ENCODE data around the gene ZFYVE27. TPM values are rescaled to one million over a fixed set of nuclear protein-coding genes. Genes with fewer than 3 reads are reported as not detected.

Gene ZFYVE27
- total RNA-seq, 2 experiments from 2014 or later = 20.2 to 22.6 TPM

DNA sequence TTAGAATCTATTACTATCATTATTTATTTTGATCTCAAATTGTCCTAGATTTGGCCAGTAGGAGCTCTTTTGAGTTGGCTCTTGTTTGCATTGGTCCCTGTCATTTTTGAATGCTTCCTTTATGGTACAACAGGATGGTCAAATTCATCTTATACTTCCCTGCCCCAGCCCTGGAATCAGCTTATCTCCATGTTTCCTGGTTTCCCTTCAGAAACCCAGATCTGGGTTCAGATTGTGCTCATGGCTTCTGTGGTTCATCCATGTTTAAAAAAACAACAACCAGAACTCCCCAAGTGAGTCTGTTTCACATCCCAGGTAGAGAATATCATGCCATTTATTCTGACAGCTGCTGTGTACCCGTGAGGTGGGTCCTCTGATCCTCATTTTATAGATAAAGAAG lies 10.6 kb downstream of the ZFYVE27 start:
- intact Hi-C loops (cut with DNase I, micrococcal nuclease) = no loop called here
- H3K4me3 Mint-ChIP-seq = no peak overlapping the region
- ChIA-PET POLR2A (no interaction called here), CTCF (interaction anchor here (0.8 to 2.0 kb wide), 6 partner anchors 10 to 50 kb away, joined by 3 to 7 read pairs (median 4); no protein-coding TSS in a partner anchor)
- DNase-seq (no peak), ATAC-seq (no peak)
- no peak overlapping the region for H3K27ac Mint-ChIP-seq
- H3K4me1 Mint-ChIP-seq = peaks cover 3% of the 10 kb centered on the region
- H3K9me3 Mint-ChIP-seq (ENCODE audit: low read depth) = no peaks in the 10 kb centered on the region
- no peaks in the 10 kb centered on the region for H3K27me3 Mint-ChIP-seq
- peaks cover 58% of the 10 kb centered on the region for H3K36me3 Mint-ChIP-seq (ENCODE audit: low read depth)

DNA sequence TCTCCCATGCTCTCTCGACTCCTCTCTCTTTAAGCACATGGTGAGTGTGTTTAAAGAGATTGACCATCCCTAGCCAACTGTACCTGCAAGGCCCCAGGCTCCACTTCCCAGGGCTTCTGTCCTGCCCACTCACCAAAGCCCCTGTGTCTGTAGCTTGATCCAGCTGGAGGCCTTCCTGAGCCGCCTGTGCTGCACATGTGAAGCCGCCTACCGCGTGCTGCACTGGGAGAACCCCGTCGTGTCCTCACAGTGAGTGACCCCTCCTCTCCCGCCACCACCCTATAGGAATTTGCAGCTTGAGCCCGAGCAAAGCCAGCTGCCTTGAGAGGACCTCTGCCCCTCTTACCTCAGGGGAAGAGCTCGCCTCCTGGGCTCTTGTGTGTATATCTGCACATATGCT lies 11.2 kb downstream of the ZFYVE27 start:
- ChIA-PET CTCF (interaction anchor here (0.5 to 2.0 kb wide), 7 partner anchors 9 to 72 kb away, joined by 3 to 7 read pairs (median 4); no protein-coding TSS in a partner anchor), POLR2A (interaction anchor here (0.7 kb wide), 1 partner anchor 31 kb away, joined by 3 read pairs; no protein-coding TSS in a partner anchor)
- Mint-ChIP-seq H3K4me1 (peaks cover 3% of the 10 kb centered on the region), H3K27me3 (no peaks in the 10 kb centered on the region), H3K36me3 (ENCODE audit: low read depth) (peaks cover 59% of the 10 kb centered on the region), H3K9me3 (ENCODE audit: low read depth) (no peaks in the 10 kb centered on the region), H3K27ac (no peak overlapping the region), H3K4me3 (no peak overlapping the region)
- intact Hi-C loops (cut with DNase I, micrococcal nuclease) = no loop called here
- DNase-seq (no peak), ATAC-seq (no peak)

DNA sequence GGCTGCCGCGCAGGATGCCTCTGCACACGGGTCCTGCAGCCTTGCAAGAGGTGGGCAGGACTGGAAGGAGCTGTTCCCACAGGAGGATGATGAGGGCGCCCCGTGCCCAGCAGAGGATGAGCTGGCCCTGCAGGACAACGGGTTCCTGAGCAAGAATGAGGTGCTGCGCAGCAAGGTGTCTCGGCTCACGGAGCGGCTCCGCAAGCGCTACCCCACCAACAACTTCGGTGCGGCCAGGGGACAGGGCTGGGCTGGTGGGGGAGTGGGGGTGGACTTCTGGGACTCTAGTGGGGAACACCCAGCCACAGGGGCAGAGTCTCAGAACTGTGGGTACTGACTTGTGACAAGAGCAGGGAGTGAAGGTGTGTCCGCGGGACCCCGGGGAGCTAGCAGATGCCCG lies 16.0 kb downstream of the ZFYVE27 start:
- H3K27ac Mint-ChIP-seq = no peak overlapping the region
- peaks cover 59% of the 10 kb centered on the region for H3K36me3 Mint-ChIP-seq (ENCODE audit: low read depth)
- ChIA-PET POLR2A (no interaction called here), CTCF (interaction anchor here (1.1 kb wide), 2 partner anchors 11 to 39 kb away, joined by 3 read pairs; no protein-coding TSS in a partner anchor)
- ATAC-seq (no peak), DNase-seq (no peak)
- intact Hi-C loops (cut with DNase I, micrococcal nuclease) = no loop called here
- H3K4me3 Mint-ChIP-seq = no peak overlapping the region
- no peaks in the 10 kb centered on the region for H3K9me3 Mint-ChIP-seq (ENCODE audit: low read depth)
- no peaks in the 10 kb centered on the region for H3K27me3 Mint-ChIP-seq
- H3K4me1 Mint-ChIP-seq = no peaks in the 10 kb centered on the region

DNA sequence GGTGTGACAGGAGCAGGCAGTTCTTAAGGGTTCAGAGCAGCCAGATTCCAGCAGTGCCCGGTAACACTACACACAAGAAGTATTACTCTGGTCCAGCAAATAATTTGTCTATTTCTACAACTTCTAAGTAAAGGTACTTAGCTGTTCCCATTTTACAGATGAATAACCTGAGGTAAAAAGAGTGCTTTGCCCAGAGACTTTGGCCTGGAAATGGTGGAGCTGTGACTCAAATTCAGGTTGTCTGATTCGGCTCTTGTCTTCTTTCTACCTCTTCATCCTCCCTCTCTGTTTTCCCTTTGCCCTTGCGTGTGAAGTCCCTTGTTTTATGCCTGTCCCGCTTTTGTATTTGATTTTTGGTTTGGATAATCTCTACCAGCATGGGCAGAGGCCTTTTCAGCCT lies 17.8 kb downstream of the ZFYVE27 start:
- intact Hi-C loops (cut with DNase I, micrococcal nuclease) = no loop called here
- DNase-seq (no peak), ATAC-seq (no peak)
- no peaks in the 10 kb centered on the region for H3K27me3 Mint-ChIP-seq
- no peak overlapping the region for H3K27ac Mint-ChIP-seq
- ChIA-PET POLR2A (no interaction called here), CTCF (interaction anchor here (0.8 kb wide), 1 partner anchor 41 kb away, joined by 4 read pairs; no protein-coding TSS in a partner anchor)
- H3K4me1 Mint-ChIP-seq = no peaks in the 10 kb centered on the region
- no peak overlapping the region for H3K4me3 Mint-ChIP-seq
- peaks cover 55% of the 10 kb centered on the region for H3K36me3 Mint-ChIP-seq (ENCODE audit: low read depth)
- no peaks in the 10 kb centered on the region for H3K9me3 Mint-ChIP-seq (ENCODE audit: low read depth)

DNA sequence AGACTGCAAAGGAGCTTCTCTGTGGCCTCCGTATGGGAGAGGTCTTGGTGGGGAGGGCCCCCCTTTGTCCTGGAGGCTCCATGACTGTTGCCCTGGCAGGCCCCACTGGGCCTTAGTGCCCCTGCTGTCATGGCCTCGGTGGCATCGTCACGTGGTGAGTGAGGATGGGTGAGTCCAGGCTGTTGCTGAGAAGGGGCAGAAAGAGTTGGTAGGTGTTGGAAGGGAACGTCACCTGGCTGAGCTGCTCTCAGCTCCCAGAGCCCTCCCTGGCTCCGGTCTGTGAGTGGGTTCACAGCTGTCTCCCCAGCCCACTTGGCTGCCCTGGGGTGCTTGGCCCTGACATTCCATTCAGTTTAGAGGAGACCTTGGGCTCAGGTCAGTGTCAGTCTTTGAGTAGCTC lies 18.8 kb downstream of the ZFYVE27 start:
- H3K36me3 Mint-ChIP-seq (ENCODE audit: low read depth) = peaks cover 62% of the 10 kb centered on the region
- intact Hi-C loops (cut with DNase I, micrococcal nuclease) = no loop called here
- H3K9me3 Mint-ChIP-seq (ENCODE audit: low read depth) = no peaks in the 10 kb centered on the region
- H3K4me1 Mint-ChIP-seq = no peaks in the 10 kb centered on the region
- DNase-seq (no peak), ATAC-seq (no peak)
- H3K4me3 Mint-ChIP-seq = no peak overlapping the region
- no peak overlapping the region for H3K27ac Mint-ChIP-seq
- H3K27me3 Mint-ChIP-seq = no peaks in the 10 kb centered on the region
- ChIA-PET CTCF (interaction anchor here (0.8 kb wide), 1 partner anchor 40 kb away, joined by 4 read pairs; no protein-coding TSS in a partner anchor), POLR2A (no interaction called here)

DNA sequence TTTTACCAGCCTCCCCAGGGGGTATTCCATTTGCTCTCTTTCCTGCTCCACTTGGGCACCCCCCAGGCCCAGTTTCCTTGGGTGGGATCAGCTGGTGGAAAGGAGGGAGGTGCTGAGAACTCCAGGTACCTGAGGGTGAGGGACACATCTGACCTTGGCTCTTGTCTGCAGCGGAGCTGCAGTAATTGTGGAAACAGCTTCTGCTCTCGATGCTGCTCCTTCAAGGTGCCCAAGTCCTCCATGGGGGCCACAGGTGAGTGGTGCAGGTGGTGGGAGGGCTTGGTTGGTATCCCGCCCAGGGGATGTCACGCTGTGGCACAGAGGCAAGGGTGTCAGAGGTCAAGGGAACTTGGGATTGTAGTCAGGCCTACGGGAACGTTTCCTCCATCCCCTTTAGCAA lies 20.5 kb downstream of the ZFYVE27 start:
- Mint-ChIP-seq H3K4me1 (no peaks in the 10 kb centered on the region), H3K27ac (no peak overlapping the region), H3K4me3 (no peak overlapping the region), H3K36me3 (ENCODE audit: low read depth) (peaks cover 57% of the 10 kb centered on the region), H3K27me3 (no peaks in the 10 kb centered on the region), H3K9me3 (ENCODE audit: low read depth) (no peaks in the 10 kb centered on the region)
- ATAC-seq = no peak
- DNase-seq = no peak
- ChIA-PET CTCF (interaction anchor here (0.7 to 1.2 kb wide), 2 partner anchors 10 to 111 kb away, joined by 4 to 7 read pairs; no protein-coding TSS in a partner anchor), POLR2A (no interaction called here)
- intact Hi-C loops (cut with DNase I, micrococcal nuclease) = no loop called here

DNA sequence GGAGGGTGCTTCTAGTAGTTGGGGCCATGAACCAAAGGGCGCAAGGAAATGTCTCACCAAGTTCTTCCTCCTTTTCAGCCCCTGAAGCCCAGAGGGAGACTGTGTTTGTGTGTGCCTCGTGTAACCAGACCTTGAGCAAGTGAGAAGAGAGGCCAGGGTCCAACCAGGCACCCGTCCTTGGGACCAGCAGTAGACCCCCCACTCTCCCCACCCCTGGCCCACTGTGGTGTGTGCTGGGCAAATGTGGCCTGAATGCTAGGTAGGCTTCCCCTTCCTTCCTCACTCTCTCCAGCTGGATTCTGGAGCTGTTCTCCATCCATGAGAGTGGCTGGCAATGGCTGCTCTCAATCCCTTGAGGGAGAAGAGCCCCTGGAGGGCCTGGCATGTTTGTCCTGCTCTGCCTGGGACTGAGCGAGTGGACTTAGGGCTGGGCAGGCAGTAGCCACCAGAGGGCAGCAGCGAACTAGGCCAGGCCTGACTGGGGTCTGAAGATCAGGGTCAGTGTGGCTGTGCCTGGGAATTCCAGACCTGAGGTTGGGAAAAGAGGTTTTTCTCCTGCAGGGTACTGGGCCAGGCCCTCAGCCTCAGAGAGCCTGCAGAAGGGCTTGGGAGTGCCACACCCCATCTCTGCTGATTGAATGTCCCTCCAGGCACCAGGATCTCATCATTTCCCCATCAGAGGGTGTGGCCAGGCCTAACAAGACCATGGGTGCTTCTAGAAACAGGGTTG lies 22.4 kb downstream of the ZFYVE27 start:
- H3K9me3 Mint-ChIP-seq (ENCODE audit: low read depth) = no peaks in the 10 kb centered on the region
- no peak overlapping the region for H3K27ac Mint-ChIP-seq
- POLR2A ChIA-PET = interaction anchor here (0.7 kb wide), 1 partner anchor 1745 kb away, joined by 3 read pairs; no protein-coding TSS in a partner anchor
- no peaks in the 10 kb centered on the region for H3K27me3 Mint-ChIP-seq
- H3K4me1 Mint-ChIP-seq = no peaks in the 10 kb centered on the region
- H3K4me3 Mint-ChIP-seq = no peak overlapping the region
- peak; percentile 72 for ATAC-seq
- intact Hi-C loops (cut with DNase I, micrococcal nuclease) = loop anchor here in 1 of 2 experiments (1.0 kb wide), 2 partner anchors 110 to 286 kb away; no protein-coding TSS in a partner anchor
- peak; percentile 73 for DNase-seq
- peaks cover 41% of the 10 kb centered on the region for H3K36me3 Mint-ChIP-seq (ENCODE audit: low read depth)
- CTCF ChIA-PET = interaction anchor here (0.6 to 1.5 kb wide), 6 partner anchors 16 to 283 kb away, joined by 3 to 4 read pairs (median 4); no protein-coding TSS in a partner anchor

DNA sequence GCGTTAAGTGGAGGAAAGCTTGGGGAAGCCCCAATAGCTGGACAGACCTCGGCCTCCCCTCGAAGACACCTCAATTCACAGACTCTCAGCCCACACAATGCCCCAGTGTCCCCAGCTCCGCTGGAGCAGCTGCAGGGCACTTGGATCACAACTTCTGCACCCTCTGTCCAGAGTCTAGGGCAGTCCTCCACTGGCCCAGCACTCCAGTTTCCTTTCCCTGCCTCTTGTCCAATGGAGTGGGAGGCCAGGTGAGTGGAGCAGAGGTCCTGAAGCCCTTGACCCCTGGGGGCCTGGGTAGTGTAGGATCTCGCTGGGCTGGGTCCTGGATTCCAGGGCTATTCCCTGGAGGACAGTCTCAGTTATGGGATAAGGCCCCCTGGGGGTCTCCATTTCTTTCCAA lies 23.0 kb downstream of the ZFYVE27 start:
- H3K9me3 Mint-ChIP-seq (ENCODE audit: low read depth) = no peaks in the 10 kb centered on the region
- no peak for ATAC-seq
- no peak overlapping the region for H3K4me3 Mint-ChIP-seq
- H3K36me3 Mint-ChIP-seq (ENCODE audit: low read depth) = peaks cover 35% of the 10 kb centered on the region
- intact Hi-C loops (cut with DNase I, micrococcal nuclease) = loop anchor here in 1 of 2 experiments (1.0 kb wide), 2 partner anchors 109 to 285 kb away; no protein-coding TSS in a partner anchor
- ChIA-PET CTCF (interaction anchor here (1.0 to 1.3 kb wide), 5 partner anchors 9 to 39 kb away, joined by 3 to 4 read pairs (median 4); no protein-coding TSS in a partner anchor), POLR2A (interaction anchor here (0.7 kb wide), 1 partner anchor 1746 kb away, joined by 3 read pairs; no protein-coding TSS in a partner anchor)
- H3K27me3 Mint-ChIP-seq = no peaks in the 10 kb centered on the region
- no peak for DNase-seq
- no peaks in the 10 kb centered on the region for H3K4me1 Mint-ChIP-seq
- H3K27ac Mint-ChIP-seq = no peak overlapping the region

DNA sequence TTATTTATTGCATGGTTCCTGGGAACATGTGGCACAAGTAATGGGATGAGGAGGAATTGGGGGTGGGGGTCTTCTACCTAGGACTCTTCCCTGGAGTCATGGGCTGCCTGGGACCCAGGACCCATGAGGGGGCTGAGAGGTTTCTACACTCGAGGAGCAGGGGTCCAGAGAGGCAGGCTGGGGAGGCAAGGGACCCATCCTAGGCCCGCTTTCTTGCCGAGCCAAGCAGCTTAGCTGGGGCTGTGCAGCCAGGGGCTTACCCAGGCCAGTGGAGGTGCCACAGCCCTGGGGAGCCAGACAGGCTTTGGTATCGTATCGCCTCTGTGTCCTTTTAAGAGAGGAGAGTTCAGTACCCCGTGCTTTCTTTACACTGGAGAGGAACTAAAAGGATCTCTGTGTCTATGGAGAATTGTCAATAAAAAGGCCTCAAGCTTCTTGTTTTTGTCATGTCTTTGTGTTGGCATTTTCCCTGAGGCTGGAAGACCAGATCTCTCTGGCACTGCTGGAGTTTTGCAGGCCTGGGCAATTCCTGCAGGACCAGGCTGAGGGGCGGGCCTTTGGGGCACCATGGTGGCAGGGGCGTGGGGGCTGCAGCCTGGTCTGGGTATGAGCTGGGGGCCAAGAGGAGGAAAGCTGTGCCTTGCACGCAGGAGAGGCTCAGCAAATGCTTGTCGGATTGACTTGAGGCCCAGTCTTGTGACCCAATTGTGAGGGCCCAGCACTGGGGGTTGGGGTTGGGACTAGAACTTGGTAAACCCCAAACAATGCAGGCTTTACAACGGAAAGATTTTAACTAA lies 23.7 kb downstream of the ZFYVE27 start:
- no peak for DNase-seq
- Mint-ChIP-seq H3K36me3 (ENCODE audit: low read depth) (peaks cover 32% of the 10 kb centered on the region), H3K9me3 (ENCODE audit: low read depth) (no peaks in the 10 kb centered on the region), H3K27ac (no peak overlapping the region), H3K27me3 (no peaks in the 10 kb centered on the region), H3K4me3 (no peak overlapping the region), H3K4me1 (no peaks in the 10 kb centered on the region)
- ATAC-seq = no peak
- POLR2A ChIA-PET = interaction anchor here (0.7 kb wide), 1 partner anchor 1746 kb away, joined by 3 read pairs; no protein-coding TSS in a partner anchor
- CTCF ChIA-PET = interaction anchor here (1.0 kb wide), 3 partner anchors 10 to 36 kb away, joined by 3 to 4 read pairs (median 3); no protein-coding TSS in a partner anchor
- intact Hi-C loops (cut with DNase I, micrococcal nuclease) = no loop called here

DNA sequence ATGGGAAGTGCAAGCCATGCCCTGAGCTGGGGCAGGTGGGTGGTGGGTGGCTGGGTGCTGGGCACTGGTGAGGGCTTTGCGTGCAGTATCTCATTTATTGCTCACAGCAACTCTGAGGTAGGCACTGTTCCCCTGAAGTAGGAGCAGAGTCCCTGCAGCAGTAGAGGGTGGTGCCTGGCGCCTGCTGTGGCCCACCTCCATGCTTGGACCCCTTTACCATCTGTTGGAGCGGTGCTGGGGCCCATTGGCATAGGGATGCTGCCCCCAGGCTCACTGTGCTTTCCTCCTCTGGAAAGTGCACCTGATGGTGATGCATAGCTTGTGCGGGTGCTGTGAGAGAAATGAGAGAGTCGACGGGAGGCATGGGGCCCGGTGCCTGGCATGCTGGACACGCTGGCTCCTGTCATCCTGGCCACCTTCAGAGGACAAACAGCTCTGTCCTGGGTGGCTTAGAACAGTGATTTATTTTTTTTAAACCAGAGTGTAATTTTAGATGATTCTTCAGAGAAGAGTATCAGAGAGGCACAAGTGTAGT lies 24.5 kb downstream of the ZFYVE27 start:
- no peaks in the 10 kb centered on the region for H3K9me3 Mint-ChIP-seq (ENCODE audit: low read depth)
- no peaks in the 10 kb centered on the region for H3K4me1 Mint-ChIP-seq
- intact Hi-C loops (cut with DNase I, micrococcal nuclease) = no loop called here
- H3K27ac Mint-ChIP-seq = no peak overlapping the region
- ChIA-PET POLR2A (no interaction called here), CTCF (interaction anchor here (1.1 kb wide), 1 partner anchor 12 kb away, joined by 3 read pairs; no protein-coding TSS in a partner anchor)
- no peaks in the 10 kb centered on the region for H3K27me3 Mint-ChIP-seq
- ATAC-seq = no peak
- no peak for DNase-seq
- peaks cover 31% of the 10 kb centered on the region for H3K36me3 Mint-ChIP-seq (ENCODE audit: low read depth)
- H3K4me3 Mint-ChIP-seq = no peak overlapping the region

DNA sequence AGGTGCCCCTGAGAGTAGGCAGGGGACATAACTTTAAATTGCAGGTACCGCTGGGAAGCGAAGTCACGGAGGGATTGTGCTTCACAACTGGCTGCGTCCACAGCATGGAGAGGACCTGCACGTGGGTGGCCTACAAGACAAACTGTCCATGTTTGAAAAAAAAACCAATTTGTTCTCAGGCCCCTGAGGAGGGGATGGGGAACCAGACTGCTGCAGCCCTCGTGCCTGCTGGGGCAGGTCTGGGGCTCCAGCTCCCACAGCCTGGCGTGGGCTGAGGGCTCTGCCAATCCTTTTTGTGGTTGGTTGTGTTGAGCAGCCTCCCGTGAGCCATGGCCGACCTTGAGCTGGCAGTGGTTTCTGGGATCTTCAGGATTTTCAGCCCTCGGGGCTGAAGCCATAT lies 25.1 kb downstream of the ZFYVE27 start:
- DNase-seq (no peak), ATAC-seq (no peak)
- Mint-ChIP-seq H3K36me3 (ENCODE audit: low read depth) (peaks cover 27% of the 10 kb centered on the region), H3K27me3 (no peaks in the 10 kb centered on the region), H3K4me1 (no peaks in the 10 kb centered on the region), H3K9me3 (ENCODE audit: low read depth) (no peaks in the 10 kb centered on the region), H3K27ac (no peak overlapping the region), H3K4me3 (no peak overlapping the region)
- POLR2A ChIA-PET = no interaction called here
- CTCF ChIA-PET = interaction anchor here (0.8 to 1.9 kb wide), 3 partner anchors 12 to 106 kb away, joined by 3 to 6 read pairs (median 3); no protein-coding TSS in a partner anchor
- intact Hi-C loops (cut with DNase I, micrococcal nuclease) = no loop called here
